ENCODE measurements around the gene SUN2. TPM values are rescaled to one million over a fixed set of nuclear protein-coding genes. Genes with fewer than 3 reads are reported as not detected.
A peak's percentile ranks its signal among the peaks of the same experiment; 100 is the strongest.

The SUN2 gene
- total and polyA plus RNA-seq, 10 of the 15 experiments (the other 5 are each of a cell fraction or from before 2014, with no cell fraction given): 0.18 to 107 (median 35.9) TPM

DNA sequence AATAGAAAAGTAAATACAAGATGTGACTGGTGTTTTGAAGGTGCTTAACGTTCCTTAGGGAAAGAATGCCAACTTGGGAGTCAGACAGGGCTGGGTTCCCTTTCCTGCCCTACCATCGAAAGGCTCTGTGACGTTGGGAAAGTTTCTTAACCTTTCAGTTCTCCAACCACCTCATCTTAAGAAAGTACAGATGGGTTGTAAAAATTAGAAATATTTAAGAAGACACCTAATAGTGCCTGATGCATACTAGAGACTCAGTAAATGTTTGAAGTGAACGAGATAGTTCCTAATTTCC, 49.0 kb downstream of the SUN2 start:
- FAIRE-seq: no peak
- WGBS (ENCODE audit: insufficient coverage, insufficient replicate concordance, low lambda C conversion rate, missing lambda C conversion rate): under 1% methylated on average over 4 of the region's 4 CpGs
- peak overlapping the region; percentile 85 for H3K27ac ChIP-seq (ENCODE audit: control insufficient read depth, insufficient read depth)
- H3K4me1 ChIP-seq (ENCODE audit: control insufficient read depth, insufficient read depth, low read length): peaks cover 21% of the 10 kb centered on the region
- intact Hi-C loops (cut with micrococcal nuclease; ENCODE audit: unreplicated experiment): loop anchor here (10.0 kb wide), 1 partner anchor 202 kb away; the partner anchor contains the start of gene DDX17
- in situ Hi-C loops (cut with MboI): no loop called here
- peak overlapping the region; percentile 95 for H3K4me3 ChIP-seq
- H2AFZ ChIP-seq (ENCODE audit: control insufficient read depth, low read depth, low read length): no peak overlapping the region
- H3K9me3 ChIP-seq (replicated peaks; ENCODE audit: control insufficient read depth, insufficient read depth, low read length): no peaks in the 10 kb centered on the region
- no TSS peak for BruUV-seq (replicated peaks)
- peaks cover 59% of the 10 kb centered on the region for H3K79me2 ChIP-seq (ENCODE audit: control insufficient read depth, insufficient read depth, low read length)
- TF ChIP-seq SRF (IDR thresholded peaks at IDR 0.05; ENCODE audit: low read depth in 2 of 2, low read length in 2 of 2) (no peak), POU2F2 (IDR thresholded peaks at IDR 0.05; ENCODE audit: borderline replicate concordance, low read depth, low read length) (no peak), NR2C2 (IDR thresholded peaks at IDR 0.05; ENCODE audit: borderline replicate concordance, control insufficient read depth, insufficient read length, low read depth) (no peak), POLR2AphosphoS5 (IDR thresholded peaks at IDR 0.05; ENCODE audit: low read length) (no peak), IRF4 (IDR thresholded peaks at IDR 0.05; ENCODE audit: low read depth, low read length) (no peak), NFIC (IDR thresholded peaks at IDR 0.05; ENCODE audit: low read depth, low read length) (no peak), NR2F1 (conservative IDR thresholded peaks at IDR 0.05) (no peak), CBX3 (IDR thresholded peaks at IDR 0.05; ENCODE audit: borderline replicate concordance, low read depth) (no peak), CHD2 (IDR thresholded peaks at IDR 0.05; ENCODE audit: borderline replicate concordance, low read depth, low read length) (no peak), CHD1 (IDR thresholded peaks at IDR 0.05; ENCODE audit: low read depth, low read length) (no peak)
- TF ChIP-seq, protein P1, sequence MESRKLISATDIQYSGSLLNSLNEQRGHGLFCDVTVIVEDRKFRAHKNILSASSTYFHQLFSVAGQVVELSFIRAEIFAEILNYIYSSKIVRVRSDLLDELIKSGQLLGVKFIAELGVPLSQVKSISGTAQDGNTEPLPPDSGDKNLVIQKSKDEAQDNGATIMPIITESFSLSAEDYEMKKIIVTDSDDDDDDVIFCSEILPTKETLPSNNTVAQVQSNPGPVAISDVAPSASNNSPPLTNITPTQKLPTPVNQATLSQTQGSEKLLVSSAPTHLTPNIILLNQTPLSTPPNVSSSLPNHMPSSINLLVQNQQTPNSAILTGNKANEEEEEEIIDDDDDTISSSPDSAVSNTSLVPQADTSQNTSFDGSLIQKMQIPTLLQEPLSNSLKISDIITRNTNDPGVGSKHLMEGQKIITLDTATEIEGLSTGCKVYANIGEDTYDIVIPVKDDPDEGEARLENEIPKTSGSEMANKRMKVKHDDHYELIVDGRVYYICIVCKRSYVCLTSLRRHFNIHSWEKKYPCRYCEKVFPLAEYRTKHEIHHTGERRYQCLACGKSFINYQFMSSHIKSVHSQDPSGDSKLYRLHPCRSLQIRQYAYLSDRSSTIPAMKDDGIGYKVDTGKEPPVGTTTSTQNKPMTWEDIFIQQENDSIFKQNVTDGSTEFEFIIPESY (IDR thresholded peaks at IDR 0.05): no peak
- peaks cover 12% of the 10 kb centered on the region for H4K20me1 ChIP-seq (ENCODE audit: control insufficient read depth, insufficient read depth)
- POLR2A ChIA-PET: interaction anchor here (0.6 to 3.3 kb wide), 6 partner anchors 9 to 234 kb away, joined by 3 to 39 read pairs (median 10); partner anchors contain the start of gene TOMM22
- no peaks in the 10 kb centered on the region for H3K27me3 ChIP-seq (replicated peaks in 1 of 2; ENCODE audit: control insufficient read depth in 2 of 2, insufficient read depth in 2 of 2, low read length in 1 of 2)
- DNase-seq (ENCODE audit: low read depth, low spot score): no peak
- H3K9ac ChIP-seq (ENCODE audit: control insufficient read depth, insufficient read depth, low read length): peak overlapping the region; percentile 89
- SMC1A ChIA-PET (ENCODE audit: uncharacterized antibody, unreplicated experiment): interaction anchor here (0.5 to 5.5 kb wide), 9 partner anchors 10 to 515 kb away, joined by 3 to 54 read pairs (median 4); partner anchors contain the start of gene TOMM22
- H3K36me3 ChIP-seq (ENCODE audit: control insufficient read depth in 2 of 2, insufficient read depth in 2 of 2, low read length in 1 of 2): peaks cover 0 to 6% of the 10 kb centered on the region in 2 experiments; a peak in 3 of 4 replicates
- CTCF ChIA-PET: interaction anchor here (1.8 to 3.1 kb wide), 6 partner anchors 8 to 163 kb away, joined by 5 to 17 read pairs (median 10); partner anchors contain the start of gene TOMM22
- no peak for ATAC-seq
- peak overlapping the region; percentile 60 for H3K4me2 ChIP-seq (ENCODE audit: control insufficient read depth, insufficient read depth)
- RAD21 ChIA-PET (ENCODE audit: unreplicated experiment): interaction anchor here (1.0 to 4.1 kb wide), 5 partner anchors 9 to 655 kb away, joined by 3 to 30 read pairs (median 8); no protein-coding TSS in a partner anchor

All from GM12878 (cell line).